GM18517 (cell line): Measurements from ENCODE around the gene EID3.
A peak's percentile ranks its signal among the peaks of the same experiment; 100 is the strongest.
"Not testable (repeated sequence)": the region's sequence is repeated elsewhere in the genome, so short reads cannot be mapped to it uniquely, and the experiment has no call there.

Experiments
- ATAC-seq: cut with Tn5 transposase; IDR thresholded peaks from one replicate; pipeline ENCODE4 v1.9.1; 2021; ENCODE audit warnings: mild to moderate bottlenecking, moderate library complexity; ENCODE audit not compliant: unreplicated experiment

The EID3 gene

DNA sequence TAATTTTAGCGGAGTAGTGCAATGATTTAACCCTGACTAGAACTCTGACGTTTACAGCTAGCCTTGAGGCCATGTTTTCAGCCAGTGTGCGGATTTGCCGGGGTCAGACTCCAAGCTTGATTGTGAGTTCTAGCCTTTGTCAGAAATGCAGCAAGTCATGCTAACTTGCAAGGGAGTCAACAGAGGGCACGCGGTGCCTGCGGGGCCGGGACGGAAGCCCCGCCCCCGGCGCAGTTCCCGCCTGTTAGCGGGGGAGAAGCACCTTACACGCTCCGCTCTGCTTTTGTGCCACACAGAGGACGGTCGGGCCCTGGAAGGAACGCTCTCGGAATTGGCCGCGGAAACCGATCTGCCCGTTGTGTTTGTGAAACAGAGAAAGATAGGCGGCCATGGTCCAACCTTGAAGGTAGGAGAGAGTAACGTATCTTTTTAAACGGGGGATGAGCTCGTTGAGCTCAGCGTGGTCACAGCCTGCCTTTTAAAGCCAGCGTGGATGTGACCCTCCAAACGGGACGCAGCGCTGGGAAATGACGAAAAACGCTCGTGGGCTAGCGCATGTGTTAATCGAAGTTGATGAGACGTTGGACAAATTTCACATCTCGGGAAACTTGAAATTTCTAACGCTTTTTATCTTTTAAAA is 14.8 kb upstream of the EID3 start:
- peak; percentile 37 for ATAC-seq

DNA sequence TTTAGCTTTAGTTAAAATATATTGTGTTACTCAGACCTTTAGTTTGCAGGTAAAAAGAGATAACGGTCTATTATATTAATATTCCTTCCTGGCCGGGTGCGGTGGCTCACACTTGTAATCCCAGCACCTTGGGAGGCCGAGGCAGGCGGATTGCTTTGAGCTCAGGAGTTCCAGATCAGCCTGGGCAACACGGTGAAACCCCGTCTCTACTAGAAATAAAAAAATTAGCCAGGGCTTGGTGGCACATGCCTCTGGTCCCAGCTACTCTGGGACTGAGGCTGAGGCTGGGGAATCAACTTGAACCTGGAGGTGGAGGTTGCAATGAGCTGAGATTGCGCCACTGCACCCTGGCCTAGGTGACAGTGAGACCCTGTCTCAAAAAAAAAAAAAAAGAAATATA is 13.2 kb upstream of the EID3 start:
- no peak for ATAC-seq

DNA sequence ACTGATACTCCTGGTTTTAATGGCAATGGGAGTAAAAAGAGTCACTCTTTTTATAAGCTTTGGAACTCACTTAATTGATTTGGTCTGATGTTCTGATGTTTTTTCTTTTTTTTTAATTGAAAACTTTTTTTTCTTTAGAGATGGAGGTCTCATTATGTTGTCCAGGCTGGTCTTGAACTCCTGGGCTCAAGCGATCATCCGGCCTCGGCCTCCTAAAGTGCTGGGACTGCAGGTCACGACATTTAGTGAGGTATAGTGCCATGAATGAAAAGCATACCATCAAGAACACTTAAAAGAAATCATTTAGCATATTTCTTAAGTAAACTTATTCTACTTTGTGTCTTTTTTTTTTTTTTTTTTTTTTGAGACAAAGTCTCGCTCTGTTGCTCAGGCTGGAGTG is 12.7 kb upstream of the EID3 start:
- ATAC-seq, result no peak

DNA sequence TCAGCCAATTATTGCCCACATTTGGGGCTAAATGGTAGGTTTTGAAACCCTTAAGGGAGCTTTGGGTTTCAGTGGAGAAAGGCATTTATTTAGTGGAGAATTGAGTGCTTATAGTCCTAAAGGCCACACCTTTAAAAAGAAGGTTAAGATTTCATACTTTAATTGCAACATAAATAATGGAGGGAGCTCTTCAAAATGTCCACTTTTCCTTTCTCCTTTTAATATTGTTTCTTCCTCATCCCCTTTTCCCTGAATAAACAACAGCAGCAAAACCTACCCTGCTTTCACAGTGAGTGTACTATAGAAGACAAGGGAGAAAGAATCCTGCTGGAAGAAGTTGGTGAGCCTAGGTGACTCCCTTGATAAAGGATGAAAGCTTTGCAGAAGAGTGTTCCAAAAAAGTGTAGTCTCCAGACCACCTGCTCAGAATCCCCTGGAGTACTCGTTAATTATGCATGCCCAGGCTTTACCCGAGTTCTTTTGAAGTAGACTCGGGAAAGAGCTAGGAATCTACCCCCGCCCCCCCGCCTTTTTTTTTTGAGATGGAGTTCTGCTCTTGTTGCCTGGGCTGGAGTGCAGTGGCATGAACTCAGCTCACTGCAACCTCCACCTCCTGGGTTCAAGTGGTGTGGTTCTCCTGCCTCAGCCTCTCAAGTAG is 11.5 kb upstream of the EID3 start:
- no peak for ATAC-seq

DNA sequence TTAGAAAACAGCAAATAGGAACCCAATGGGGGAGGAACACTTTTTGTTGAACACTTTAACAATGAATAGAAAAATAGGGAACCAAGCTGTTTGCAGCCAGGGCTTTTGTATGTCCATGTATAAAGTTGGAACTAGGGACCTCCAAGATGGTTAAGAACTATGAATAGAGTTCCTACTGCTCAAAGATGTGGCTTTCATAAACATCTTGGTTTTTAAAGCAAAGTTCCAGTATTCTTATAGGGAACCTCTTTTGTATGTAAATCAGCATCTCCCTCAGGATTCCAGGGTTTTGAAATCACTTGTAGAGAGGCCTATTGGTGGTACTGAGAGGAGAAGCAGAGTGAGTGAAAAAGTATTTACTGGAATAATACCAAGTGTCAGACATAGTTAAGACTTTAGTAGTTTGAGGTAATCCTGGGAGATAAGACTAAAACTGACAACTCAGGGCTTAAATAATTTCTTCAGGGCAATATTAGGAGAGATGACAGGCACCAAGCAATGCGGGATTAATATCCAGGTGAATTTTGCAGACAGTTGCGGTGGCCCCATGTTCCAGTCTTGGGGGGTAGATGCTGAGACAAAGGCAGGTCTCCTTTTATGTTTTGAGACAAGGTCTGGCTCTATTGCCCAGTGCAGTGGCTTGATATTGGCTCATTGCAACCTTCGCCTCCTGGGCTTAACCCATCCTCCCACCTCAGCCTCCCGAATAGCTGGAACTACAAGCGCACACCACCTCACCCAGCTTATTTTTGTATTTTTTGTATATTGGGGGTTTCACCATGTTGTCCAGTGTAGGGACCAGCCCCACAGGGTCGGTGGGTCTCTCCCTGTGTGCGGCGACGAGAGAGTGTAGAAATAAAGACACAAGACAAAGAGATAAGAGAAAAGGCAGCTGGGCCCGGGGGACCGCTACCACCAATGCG is 10.4 kb upstream of the EID3 start:
- no peak for ATAC-seq

DNA sequence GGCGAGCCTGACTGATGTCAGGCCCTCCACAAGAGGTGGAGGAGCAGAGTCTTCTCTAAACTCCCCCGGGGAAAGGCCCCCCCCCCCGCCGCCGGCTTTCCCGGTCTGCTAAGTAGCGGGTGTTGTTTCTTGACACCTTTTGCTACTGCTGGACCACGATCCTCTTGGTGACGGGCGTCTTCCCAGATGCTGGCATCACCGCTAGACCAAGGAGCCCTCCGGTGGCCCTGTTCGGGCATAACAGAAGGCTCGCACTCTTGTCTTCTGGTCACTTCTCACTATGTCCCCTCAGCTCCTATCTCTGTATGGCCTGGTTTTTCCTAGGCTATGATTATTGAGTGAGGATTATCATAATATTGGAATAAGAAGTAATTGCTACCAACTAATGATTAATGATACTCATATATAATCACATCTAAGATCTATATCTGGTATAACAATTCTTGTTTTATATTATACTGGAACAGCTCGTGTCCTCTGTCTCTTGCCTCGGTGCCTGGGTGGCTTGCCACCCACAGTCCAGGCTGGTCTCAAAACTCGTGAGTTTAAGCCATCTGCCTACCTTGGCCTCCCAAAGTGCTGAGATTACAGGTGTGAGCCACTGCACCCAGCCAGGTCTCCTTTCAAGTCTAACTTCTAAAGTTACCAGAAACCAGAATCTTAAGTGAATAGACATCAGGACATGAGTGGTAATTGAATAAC is 9.2 kb upstream of the EID3 start:
- not testable (repeated sequence) for ATAC-seq

DNA sequence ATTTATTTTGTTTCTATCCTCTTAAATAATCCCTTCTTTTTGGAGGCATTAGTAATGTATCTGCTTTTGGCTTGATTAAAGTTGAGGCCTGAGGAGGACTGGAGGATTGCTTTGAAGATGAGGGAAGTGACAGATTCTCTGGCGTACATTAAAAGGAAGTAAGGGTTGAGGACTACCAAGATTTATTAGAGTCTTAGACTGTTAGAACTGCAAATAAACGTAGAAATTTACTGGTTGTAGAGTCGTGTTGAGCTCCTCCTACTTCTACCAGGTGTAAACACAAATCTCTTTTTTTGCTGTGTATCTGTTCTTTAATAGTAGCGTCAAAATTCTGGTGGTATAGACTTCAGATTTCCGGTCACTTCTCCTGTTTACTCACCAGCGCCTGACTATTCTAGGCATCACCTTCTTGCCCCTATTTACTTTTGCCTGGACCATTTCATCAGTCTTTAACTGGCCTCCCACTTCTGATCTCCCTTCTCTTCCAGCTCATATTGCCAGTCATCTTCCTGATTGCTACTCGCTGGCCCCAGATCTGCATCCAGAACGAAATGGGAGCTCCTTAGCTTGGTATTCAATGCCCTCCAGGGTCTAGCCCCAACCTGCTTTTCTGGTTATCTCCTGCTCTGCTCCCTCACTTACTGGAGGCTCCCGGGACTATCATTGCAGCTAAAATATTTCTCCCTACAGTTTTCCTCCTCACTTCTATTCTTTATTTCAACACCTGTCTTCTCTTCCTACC is 8.4 kb upstream of the EID3 start:
- ATAC-seq, result no peak

DNA sequence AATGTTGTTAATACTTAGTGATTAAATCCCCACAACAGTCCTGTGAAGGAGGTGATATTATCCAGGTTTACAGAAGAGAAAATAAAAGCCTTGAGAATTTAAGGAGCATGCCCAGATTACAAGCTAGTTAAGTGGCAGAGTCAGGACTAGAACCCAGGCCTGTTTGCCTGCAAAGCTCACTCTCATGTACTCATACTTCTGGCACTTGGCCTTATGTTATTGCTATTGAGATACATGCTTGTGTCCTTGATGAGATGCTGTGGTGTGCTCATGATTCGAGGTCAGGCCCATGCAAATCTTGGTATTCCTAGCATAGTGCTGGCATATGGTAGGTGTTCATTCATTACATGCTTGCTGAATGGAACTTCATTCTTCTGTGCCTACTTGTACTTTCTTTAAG is 7.6 kb upstream of the EID3 start:
- ATAC-seq, result no peak

DNA sequence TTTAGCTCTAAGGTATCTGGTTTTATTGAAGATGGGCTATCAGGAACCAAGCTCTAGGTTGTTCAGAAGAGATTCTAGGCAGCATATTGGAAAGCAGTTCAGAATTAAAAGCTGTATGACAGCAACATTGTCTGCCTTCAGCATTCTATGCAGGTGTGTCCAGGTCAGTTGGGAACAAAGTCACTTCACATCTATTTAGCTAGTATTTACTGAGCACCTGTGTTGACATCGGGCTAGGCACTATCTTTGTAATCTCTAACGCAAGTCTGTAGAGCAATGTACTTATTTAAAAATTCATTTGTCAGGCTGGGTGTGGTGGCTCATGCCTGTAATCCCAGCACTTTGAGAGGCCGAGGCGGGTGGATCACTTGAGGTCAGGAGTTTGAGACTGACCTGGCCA is 6.8 kb upstream of the EID3 start:
- no peak for ATAC-seq

DNA sequence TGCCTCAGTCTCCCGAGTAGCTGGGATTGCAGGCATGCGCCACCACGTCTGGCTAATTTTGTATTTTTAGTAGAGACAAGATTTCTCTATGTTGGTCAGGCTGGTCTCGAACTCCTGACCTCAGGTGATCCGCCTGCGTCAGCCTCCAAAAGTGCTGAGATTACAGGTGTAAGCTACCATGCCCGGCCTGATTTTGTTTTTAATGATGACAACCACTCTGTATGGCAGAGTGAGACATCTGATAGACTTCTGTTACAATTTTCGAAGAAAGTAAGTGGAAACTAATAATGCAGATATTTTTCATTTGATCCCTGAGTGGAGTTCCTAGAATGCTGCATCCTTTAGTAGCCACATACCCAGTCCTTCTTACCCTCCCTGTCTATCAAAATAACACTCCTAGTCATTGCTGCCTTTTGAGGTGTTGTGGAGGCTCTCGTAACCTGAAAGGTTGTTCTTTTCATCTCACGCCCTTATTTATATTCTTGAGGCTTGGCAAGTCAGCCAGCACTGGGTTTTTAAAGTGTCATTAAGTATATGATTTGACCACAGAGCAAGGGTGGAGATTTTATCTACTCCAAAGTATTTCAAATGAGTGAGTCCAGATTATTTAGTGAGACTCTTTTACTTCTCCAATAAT is 5.9 kb upstream of the EID3 start:
- ATAC-seq, result no peak

DNA sequence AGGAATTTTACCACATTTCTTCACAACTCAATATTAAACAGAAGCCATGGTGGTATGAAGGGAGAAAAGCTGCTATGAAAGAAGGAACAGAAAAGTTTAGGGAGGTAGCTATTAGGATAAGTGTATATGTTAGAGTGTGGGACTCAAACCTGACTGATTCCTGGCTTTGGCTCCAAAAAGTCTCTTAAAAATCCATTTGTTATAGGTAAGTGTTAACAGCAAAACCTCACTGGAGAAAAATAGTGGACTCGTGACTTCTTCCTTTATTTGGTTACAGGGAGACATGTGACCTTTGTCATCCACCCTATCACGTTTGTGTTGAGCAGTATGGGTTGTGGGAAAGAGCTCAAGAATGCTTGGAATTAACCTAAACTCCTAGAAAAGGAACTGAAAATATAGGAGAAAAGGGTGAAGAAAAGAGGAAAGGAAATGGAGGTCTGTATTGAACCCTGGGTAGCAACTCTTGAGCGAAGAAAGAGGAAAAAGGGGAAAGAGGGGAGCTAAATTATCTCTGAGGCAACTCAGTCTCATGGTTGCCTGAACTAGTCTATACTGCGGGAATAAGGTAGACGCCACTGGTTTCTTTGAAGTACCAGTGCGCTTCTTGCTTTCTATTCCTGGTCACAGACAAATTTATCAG is 3.6 kb upstream of the EID3 start:
- ATAC-seq, result no peak

DNA sequence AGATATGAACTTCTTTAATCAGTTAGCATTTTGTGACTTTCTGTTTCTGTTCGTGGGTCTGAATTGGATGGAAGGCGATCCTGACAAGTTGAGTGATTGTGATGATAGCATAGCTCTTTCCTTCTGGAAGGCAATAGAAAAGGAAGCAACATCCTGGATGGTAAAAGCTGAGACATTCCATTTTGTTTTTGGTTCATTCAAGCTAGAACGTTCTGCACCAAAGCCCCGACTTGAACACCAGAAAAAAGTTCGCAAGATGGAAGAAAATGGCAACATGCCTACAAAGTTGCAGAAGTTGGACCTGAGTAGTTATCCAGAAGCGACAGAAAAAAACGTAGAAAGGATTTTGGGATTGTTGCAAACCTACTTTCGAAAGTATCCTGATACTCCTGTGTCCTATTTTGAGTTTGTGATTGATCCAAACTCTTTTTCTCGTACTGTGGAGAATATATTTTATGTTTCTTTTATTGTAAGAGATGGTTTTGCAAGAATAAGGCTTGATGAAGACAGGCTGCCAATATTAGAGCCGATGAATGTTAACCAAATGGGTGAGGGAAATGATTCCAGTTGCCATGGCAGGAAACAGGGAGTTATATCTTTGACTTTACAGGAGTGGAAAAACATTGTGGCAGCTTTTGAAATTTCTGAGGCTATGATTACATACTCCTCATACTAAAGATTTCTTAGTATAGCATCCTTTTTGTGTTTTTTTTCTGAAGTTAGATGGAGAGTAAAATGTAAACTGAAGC is 896 bp downstream of the EID3 start:
- no peak for ATAC-seq

DNA sequence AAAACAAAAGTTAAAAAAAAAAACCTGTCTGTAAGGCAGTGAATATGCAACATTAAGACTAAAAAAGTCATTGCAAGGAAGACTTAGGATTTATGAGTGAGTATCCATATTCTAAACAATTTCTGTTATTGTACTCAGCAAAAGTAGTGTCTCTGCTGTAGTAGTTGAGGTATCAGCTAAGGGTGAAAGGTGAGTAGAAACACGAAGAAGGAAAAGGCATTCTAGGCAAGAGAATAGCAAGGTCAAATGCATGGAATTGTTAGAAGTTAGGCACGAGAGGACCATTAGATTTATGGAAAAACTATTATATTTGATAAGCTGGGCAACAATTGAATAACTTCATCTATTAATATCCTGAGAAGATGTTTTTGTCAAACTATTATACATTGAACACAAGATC is 1.8 kb downstream of the EID3 start:
- ATAC-seq, result no peak

DNA sequence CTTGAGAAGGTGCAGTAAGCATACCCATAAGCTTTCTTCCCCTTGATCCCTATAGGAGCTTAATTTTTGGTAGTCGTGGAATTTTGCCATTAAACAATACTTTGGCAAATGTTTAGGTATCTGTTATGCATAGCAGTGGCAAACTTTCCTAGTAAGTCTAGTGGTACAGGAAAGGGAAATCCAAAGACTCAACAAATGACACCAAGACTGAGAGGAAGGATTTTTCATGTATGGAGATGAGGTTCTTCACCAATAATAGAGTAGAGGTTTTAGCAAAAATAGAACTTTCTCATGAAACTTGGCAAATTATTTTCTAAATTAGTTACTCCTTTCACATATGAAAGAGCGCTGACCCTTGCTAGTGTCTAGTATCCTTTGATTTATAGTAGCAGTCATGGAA is 2.8 kb downstream of the EID3 start:
- no peak for ATAC-seq

DNA sequence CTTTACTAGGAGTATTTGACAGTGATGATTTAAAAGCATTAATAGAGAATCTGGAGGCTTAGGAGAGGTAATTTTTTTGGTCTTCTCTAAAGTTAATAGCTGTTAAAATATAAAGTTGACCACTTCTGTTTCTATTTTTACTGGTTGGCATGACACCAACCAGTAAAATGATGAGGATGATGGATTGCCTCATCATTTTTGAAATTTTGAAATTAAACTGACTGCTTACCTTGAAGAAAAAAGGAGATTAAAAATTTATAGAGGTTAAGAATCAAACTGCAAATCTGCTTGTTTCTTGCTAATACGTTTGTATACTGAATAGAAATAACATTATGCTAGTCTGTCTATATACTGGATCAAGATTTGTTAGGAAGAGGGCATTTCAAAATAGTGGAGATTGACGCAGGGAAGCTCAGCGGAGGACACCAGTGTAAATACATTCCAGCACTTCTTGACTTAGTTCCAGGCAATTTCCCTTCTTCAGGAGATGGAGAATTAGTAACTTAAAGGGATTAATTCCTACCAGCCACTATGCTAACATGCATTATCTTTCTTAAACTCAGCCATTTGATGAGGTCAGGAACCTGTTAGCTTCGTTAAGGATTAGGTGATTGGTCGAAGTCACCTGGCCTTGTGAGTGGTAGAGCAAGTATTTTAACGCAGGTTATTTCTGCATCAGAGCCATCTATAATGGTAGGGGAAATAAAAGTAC is 3.6 kb downstream of the EID3 start:
- ATAC-seq, result no peak

DNA sequence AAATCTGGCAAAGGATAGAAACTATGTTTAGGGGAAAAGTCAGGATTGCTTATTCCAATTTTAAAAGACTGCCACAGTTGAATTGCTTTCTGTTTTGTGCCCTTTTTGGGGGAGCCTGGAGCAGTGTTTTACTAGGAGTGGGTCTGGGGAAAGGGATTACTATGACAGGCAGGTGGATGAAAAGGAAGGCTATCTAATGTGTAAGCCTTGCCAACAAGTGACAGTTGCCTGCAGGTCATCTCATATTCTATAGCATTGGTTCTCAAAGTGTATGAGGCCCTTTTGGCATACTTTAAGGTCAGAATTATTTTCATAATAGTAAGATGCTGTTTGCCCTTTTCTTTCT is 4.1 kb downstream of the EID3 start:
- ATAC-seq, result no peak

DNA sequence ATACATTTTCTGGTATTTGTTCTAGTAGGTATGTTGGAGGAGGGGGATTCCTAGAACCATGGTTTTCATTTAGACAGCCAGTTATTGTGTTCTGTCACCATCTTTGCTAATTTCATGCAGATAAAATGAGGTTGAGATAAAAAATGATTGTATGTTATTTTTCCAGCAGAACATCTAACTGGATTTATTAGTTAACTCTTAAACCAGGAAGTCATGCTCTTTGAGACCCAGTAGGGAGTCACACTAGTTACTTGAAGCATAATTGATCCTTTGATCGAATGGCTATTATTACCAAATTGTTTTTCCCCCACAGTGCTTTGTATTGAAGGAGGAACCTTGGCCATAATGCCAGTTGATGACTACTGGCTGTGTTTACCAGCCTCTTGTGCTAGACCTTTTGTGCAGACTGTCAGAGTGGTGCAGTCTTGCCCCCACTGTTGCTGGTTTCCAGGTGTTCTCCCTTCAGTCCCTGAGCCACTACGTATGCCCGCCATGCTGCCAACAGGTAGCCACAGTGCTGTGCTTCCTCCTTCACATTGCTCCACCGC is 6.0 kb downstream of the EID3 start:
- ATAC-seq, result no peak
